Tibial nerve (tissue), 4 donors: ENCODE measurements around the gene C1orf105. TPM values are rescaled to one million over a fixed set of nuclear protein-coding genes. Genes with fewer than 3 reads are reported as not detected.

Experiments
- DNase-seq, 2 donors: peaks; one replicate each; pipeline ENCODE4 v3.0.0-alpha.2; 2019; ENCODE audit warnings: low spot score in 2 of 2
- H3K27ac ChIP-seq, 4 donors: fragments of 200-600 bp; sonication (generic) in 3 of 4; one replicate each; pipeline ENCODE4 v1.5.1; 2017 to 2019; ENCODE audit warnings: mild to moderate bottlenecking in 1 of 4
- H3K27me3 ChIP-seq, 2 donors: fragments of 200-600 bp; sonication (generic) in 1 of 2; one replicate each; pipeline versions ENCODE4 v1.5.1 to v1.6.0; 2017 to 2019
- H3K36me3 ChIP-seq, 3 donors: fragments of 200-600 bp; sonication (generic); one replicate each; pipeline ENCODE4 v1.5.1; 2018 to 2019
- H3K4me1 ChIP-seq, 4 donors: fragments of 200-600 bp; sonication (generic) in 3 of 4; one replicate each; pipeline ENCODE4 v1.5.1; 2017 to 2019
- H3K4me3 ChIP-seq, 4 donors: fragments of 200-600 bp; sonication (generic) in 3 of 4; one replicate each; pipeline ENCODE4 v1.5.1; 2017 to 2019; ENCODE audit warnings: mild to moderate bottlenecking in 1 of 4, moderate library complexity in 1 of 4
- H3K9me3 ChIP-seq, 4 donors: fragments of 200-600 bp; sonication (generic) in 3 of 4; one replicate each; pipeline ENCODE4 v1.5.1; 2017 to 2019
- EP300 ChIP-seq, 2 donors: sonication (generic); formaldehyde crosslinking; IDR thresholded peaks; one replicate each; pipeline ENCODE4 v1.6.1; 2017; ENCODE audit warnings: antibody characterized with exemption in 2 of 2, mild to moderate bottlenecking in 1 of 2
- POLR2A ChIP-seq, 2 donors: fragments of 450-650 bp; IDR thresholded peaks; one replicate each; pipeline ENCODE4 v1.6.1; 2017; ENCODE audit warnings: antibody characterized with exemption in 2 of 2, mild to moderate bottlenecking in 2 of 2, moderate library complexity in 2 of 2
- WGBS, 2 donors: methylation state at CpG; one replicate each; pipeline ENCODE4 v1.1.5; 2018; 5-methylcytosine and 5-hydroxymethylcytosine counted together
- total RNA-seq, 4 donors: library from RNA; depleted of rRNA; stranded (reverse); fragments of >200 nt; gene quantifications; one replicate each; pipeline ENCODE4 v1.1.0, GENCODE V29; 2016
- TF ChIP-seq, protein P1 (sequence below), 5 experiments: fragments of 200-600 bp in 3 of 5; fragments of 450-650 bp in 2 of 5; sonication (generic) in 3 of 5; IDR thresholded peaks; one replicate each; pipeline ENCODE4 v1.5.1; 2016 to 2019; ENCODE audit warnings: antibody characterized with exemption in 5 of 5, mild to moderate bottlenecking in 3 of 5, moderate library complexity in 2 of 5

C1orf105 gene
- total RNA-seq, 4 donors from 2014 or later = not detected

DNA sequence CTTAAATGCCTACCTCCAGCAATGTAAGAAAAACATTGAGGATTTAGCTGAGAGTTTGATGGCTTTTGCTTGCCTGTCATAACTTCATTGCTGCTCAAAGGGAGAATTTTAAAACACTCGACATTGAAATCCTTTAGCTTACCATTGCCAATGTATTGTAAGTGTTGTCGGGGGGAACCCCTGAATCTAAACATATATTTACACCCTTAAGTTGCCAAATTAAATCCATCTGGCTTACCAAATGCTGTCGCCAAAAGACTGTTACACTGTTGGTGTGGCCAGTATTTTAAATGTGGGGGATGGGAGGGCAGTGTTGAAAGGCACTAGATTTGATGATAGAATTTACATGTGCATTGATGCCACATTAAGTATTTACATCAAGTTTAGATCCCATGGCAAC, 24.9 kb upstream of the C1orf105 start:
- Histone ChIP-seq H3K4me3 (no peak overlapping the region), H3K27me3 (no peaks in the 10 kb centered on the region), H3K27ac (peak overlapping the region in 3 of 4 donors; percentile 74 to 93 (median 92)), H3K36me3 (no peaks in the 10 kb centered on the region), H3K9me3 (no peaks in the 10 kb centered on the region), H3K4me1 (peaks cover 5 to 86% (median 41%) of the 10 kb centered on the region in 4 donors)
- TF ChIP-seq POLR2A (IDR thresholded peaks at IDR 0.05) (no peak), EP300 (IDR thresholded peaks at IDR 0.05) (no peak)
- TF ChIP-seq, protein P1, sequence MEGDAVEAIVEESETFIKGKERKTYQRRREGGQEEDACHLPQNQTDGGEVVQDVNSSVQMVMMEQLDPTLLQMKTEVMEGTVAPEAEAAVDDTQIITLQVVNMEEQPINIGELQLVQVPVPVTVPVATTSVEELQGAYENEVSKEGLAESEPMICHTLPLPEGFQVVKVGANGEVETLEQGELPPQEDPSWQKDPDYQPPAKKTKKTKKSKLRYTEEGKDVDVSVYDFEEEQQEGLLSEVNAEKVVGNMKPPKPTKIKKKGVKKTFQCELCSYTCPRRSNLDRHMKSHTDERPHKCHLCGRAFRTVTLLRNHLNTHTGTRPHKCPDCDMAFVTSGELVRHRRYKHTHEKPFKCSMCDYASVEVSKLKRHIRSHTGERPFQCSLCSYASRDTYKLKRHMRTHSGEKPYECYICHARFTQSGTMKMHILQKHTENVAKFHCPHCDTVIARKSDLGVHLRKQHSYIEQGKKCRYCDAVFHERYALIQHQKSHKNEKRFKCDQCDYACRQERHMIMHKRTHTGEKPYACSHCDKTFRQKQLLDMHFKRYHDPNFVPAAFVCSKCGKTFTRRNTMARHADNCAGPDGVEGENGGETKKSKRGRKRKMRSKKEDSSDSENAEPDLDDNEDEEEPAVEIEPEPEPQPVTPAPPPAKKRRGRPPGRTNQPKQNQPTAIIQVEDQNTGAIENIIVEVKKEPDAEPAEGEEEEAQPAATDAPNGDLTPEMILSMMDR (IDR thresholded peaks at IDR 0.05) = no peak
- 74 to 79% methylated on average over 3 of the region's 3 CpGs for WGBS, 2 donors
- no peak for DNase-seq

DNA sequence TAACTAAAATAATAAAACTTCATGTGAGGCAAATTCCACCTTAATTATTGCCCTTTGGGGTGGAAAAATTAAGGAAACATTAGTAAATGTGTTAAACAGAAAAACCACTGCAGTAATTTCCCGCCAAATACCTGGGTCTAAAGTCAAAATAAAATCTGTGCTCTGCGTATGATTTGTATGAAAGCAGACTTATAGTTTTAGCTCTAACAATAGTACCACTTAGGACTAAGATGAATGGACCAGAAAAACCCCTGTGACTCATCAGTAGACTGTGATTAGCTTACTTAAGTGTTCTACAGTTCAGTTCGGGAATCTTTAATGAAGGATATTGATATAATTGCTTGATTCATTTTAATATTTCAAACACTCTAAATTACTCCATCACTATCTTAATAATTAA, 23.3 kb upstream of the C1orf105 start:
- Histone ChIP-seq H3K4me3 (no peak overlapping the region), H3K9me3 (no peaks in the 10 kb centered on the region), H3K36me3 (no peaks in the 10 kb centered on the region), H3K27me3 (no peaks in the 10 kb centered on the region), H3K4me1 (peaks cover 5 to 80% (median 41%) of the 10 kb centered on the region in 4 donors), H3K27ac (peak overlapping the region; percentile 48 to 93 (median 70))
- no peak for DNase-seq
- no peak for TF ChIP-seq POLR2A (IDR thresholded peaks at IDR 0.05)
- TF ChIP-seq, protein P1 (IDR thresholded peaks at IDR 0.05) = no peak
- no peak for TF ChIP-seq EP300 (IDR thresholded peaks at IDR 0.05)
- WGBS, 2 donors = 44 to 47% methylated on average over 3 of the region's 3 CpGs

DNA sequence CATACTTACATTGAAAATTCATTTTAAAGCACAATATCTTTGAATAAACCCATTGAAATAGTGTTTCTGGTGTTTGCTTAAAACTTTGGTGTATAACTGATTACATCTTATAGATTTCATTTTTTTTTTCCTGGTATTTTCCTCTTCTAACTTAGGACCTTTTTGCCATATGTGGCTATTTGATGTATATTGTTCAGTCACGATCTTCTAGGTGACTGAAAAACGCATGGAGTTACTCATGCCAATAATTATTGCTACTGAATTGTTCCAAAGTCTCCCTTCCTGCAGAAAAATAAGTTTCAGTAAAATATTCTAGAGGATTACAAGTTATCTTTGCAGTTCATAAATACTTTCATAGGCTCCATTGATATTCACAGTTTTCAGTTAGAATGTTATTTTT, 22.9 kb upstream of the C1orf105 start:
- Histone ChIP-seq H3K4me1 (peaks cover 5 to 79% (median 41%) of the 10 kb centered on the region in 4 donors), H3K27ac (peak overlapping the region; percentile 49 to 93 (median 85)), H3K4me3 (no peak overlapping the region), H3K36me3 (no peaks in the 10 kb centered on the region), H3K9me3 (no peaks in the 10 kb centered on the region), H3K27me3 (no peaks in the 10 kb centered on the region)
- TF ChIP-seq, protein P1 (IDR thresholded peaks at IDR 0.05) = no peak
- no peak for TF ChIP-seq EP300 (IDR thresholded peaks at IDR 0.05)
- no peak for TF ChIP-seq POLR2A (IDR thresholded peaks at IDR 0.05)
- DNase-seq = no peak
- WGBS, 2 donors = 68 to 78% methylated on average over 2 of the region's 2 CpGs

DNA sequence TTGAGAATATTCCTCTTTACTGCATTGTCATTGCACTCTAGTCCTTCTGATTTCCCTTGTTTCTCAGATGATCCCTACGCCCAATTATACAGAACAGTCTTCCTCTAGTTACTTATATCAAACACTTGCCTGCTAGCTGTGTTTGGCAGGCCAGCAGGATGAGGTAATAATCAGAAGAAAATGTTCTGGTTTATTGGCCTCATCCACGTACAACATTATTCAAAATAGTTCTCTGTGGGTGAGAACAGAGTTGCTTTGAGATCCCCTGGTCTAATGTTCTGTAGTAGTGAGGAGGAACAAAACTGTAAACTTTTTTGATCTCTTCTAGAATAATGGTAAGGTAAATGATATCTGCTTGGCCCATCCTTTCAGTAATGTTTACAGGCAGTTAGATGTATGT, 22.3 kb upstream of the C1orf105 start:
- Histone ChIP-seq H3K4me3 (no peak overlapping the region), H3K27ac (peak overlapping the region; percentile 49 to 93 (median 85)), H3K9me3 (no peaks in the 10 kb centered on the region), H3K4me1 (peaks cover 5 to 81% (median 41%) of the 10 kb centered on the region in 4 donors), H3K36me3 (no peaks in the 10 kb centered on the region), H3K27me3 (no peaks in the 10 kb centered on the region)
- WGBS, 2 donors = 45 to 47% methylated on average over 2 of the region's 2 CpGs
- TF ChIP-seq EP300 (IDR thresholded peaks at IDR 0.05) = peak in 1 of 2 donors; percentile 12
- TF ChIP-seq POLR2A (IDR thresholded peaks at IDR 0.05) = no peak
- DNase-seq = peak in 1 of 2 donors; percentile 29

DNA sequence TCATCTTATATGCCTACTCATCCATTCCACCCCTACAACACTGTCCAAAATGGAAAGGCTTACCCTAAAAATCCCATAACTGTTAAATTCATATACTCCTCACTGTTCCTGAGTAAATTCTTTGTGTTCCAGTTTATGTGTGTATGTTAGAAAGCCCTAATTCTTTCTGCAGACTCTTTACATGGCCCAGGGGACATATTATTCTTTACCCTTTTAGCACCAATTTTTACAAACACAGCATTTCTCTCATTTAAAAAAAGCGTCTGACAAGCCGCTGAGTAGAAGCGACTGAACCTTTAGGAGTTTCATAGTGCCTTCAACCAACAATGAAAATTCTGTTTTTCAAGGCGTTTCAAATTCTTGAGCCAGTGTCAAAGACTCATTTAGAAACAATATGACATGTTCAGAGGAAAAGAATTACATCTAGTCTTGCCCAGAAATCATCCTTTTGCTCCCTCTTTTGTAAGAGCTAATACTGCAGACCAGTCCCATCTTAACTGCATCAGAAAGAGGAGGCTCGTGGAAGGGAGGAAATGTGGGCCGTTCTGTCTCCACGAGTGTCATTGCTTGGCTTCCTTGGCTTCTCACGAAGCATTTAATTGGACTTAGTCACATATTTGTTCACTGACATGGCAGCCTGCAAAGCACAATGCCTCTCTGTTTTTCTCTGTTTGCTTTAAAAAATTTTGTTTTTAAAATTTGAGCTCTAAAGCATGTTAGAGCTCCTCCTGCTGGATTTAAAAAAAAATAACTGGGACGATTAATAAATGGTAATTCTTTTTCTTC, 21.3 kb upstream of the C1orf105 start:
- peak overlapping the region; percentile 49 to 93 (median 85) for H3K27ac ChIP-seq

More for the DNA sequence above, 21.3 kb upstream of the C1orf105 start:
- peak; percentile 19 to 93 for TF ChIP-seq EP300 (IDR thresholded peaks at IDR 0.05)
- TF ChIP-seq, protein P1 (IDR thresholded peaks at IDR 0.05) = peak; percentile 61 to 86 (median 66)
- peak in 1 of 2 donors; percentile 43 for TF ChIP-seq POLR2A (IDR thresholded peaks at IDR 0.05)
- DNase-seq = peak; percentile 26 to 65
- Histone ChIP-seq H3K4me1 (peaks cover 5 to 80% (median 39%) of the 10 kb centered on the region in 4 donors), H3K9me3 (no peaks in the 10 kb centered on the region), H3K4me3 (peak overlapping the region in 3 of 4 donors; percentile 14 to 29 (median 28)), H3K27me3 (no peaks in the 10 kb centered on the region), H3K36me3 (no peaks in the 10 kb centered on the region)
- WGBS, 2 donors = 11 to 14% methylated on average over 9 of the region's 9 CpGs
